Sciatic nerve (tissue), 2 donors: ENCODE data around the gene CORO6. TPM values are rescaled to one million over a fixed set of nuclear protein-coding genes. Genes with fewer than 3 reads are reported as not detected.

Experiments
- ATAC-seq: fragments of 200-7000 bp; cut with Tn5 transposase; one replicate; pipeline ENCODE4 v1.9.1; 2020; ENCODE audit warnings: mild to moderate bottlenecking, moderate library complexity
- DNase-seq: peaks from one replicate; pipeline ENCODE4 v3.0.0-alpha.2; 2020; ENCODE audit warnings: low spot score
- intact Hi-C: fragments of 100-400 bp; cut with DNase I; formaldehyde crosslinking; loops from one replicate; pipeline ENCODE4 v1.14.2; 2022
- total RNA-seq: library from RNA; stranded (reverse); fragmentation: NEBNext Ultra II Directional; extraction: Animal tissue kit (Norgen Biotek cat#: 25700); gene quantifications from one replicate; pipeline ENCODE4 v1.2.1, GENCODE V29; 2021
- donor health status: DM: no; HTN: no; CAD: no.
- donor health status: DM: no; HTN: no; CAD: no.

Gene CORO6
- total RNA-seq, 1 donor from 2014 or later: 21.5 TPM

DNA sequence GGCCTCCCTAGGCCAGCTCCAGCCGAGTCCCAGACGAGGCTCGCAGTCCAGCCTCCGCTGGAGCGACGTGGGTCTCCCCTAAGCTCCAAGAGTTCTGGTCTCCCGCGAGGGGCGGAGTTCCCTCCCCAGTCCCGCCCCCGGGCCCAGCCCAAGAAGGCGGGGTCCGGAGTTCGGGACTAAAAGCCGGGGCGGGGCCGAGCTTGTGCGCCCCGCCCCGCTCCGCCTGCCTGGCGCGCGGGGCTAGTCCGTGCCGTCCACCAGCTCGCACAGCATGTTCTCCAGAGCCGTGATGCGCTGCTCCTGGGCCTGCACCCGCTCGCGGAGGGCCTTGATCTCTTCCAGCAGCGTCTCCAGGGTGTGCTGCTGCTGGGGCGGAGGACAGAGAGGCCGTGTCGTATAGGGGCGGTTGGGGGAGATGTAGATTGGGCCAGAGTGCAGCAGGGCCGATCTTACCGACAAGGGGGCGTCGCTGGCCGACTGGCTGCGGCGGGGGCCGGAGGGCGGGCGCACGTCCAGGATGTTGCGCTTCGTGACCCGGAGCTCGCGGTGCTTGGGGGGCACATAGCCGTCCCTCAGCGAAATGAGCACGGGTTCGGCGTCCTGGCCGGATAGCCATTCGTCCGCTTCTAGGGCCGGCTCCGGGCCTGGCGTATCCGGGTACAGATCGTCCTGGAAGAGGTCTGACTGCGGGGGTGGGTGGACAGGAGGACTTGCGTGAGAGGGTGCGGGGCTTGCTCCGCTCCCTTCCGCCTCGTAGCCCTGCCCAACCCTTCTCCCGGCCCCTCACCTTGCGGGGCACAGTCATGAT is 7.0 kb downstream of the CORO6 start:
- peak; percentile 85 for ATAC-seq
- peak; percentile 92 for DNase-seq

DNA sequence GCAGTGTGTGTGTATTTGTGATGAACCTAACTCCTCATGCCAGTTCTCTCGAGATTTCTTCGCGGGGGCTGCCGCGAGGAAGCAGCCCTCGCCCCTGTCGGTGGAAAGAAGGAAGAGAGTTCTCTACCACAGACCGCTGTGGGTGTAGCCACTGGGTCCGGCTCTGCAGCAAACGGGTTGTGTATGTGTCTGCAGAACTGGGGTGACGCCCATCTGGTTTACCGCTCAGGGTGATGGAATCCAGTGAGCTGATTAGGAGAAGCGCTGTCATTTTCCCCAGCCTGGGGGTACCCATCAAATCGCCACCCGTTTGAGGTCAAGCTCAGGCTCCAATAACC is 7.7 kb downstream of the CORO6 start:
- ATAC-seq (peak; percentile 4), DNase-seq (peak; percentile 68)
- intact Hi-C loops: no loop called here

More for the DNA sequence above, 7.0 kb downstream of the CORO6 start:
- intact Hi-C loops: no loop called here

GRCh38 chr17:29614349-29615047 is 8.2 kb downstream of the CORO6 start:
- DNase-seq: peak; percentile 60
- ATAC-seq: no peak
- intact Hi-C loops: no loop called here

DNA sequence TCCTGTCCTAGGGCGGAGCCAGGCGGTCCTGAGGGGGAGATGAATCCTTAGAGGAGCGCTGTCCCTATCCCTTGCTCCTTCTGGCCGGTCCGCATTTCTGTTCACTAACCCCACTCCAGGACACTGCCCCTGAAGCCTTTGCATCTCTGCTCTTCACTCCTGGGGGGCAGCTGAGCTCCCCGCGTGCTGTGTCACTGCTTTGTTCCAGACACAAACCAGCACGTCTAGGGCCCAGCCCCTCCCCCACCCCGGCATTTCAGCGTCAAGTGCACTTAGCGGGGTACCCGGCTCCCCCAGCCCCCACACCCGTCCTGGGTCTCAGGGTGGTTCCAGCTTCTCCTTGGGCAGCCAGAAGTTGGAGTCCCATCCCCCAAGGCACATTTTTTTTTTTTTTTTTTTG is 8.9 kb downstream of the CORO6 start:
- intact Hi-C loops: no loop called here
- DNase-seq (peak; percentile 70), ATAC-seq (no peak)

- intact Hi-C loops: no loop called here
- DNase-seq (peak; percentile 98), ATAC-seq (peak; percentile 75)
These were observed 9.3 kb downstream of the CORO6 start for GRCh38 chr17:29613352-29613837.

GRCh38 chr17:29612404-29613280 is 10.1 kb downstream of the CORO6 start:
- intact Hi-C loops: no loop called here
- DNase-seq (no peak), ATAC-seq (no peak)

GRCh38 chr17:29612094-29612403 is 10.7 kb downstream of the CORO6 start:
- intact Hi-C loops: no loop called here
- DNase-seq (no peak), ATAC-seq (no peak)

DNA sequence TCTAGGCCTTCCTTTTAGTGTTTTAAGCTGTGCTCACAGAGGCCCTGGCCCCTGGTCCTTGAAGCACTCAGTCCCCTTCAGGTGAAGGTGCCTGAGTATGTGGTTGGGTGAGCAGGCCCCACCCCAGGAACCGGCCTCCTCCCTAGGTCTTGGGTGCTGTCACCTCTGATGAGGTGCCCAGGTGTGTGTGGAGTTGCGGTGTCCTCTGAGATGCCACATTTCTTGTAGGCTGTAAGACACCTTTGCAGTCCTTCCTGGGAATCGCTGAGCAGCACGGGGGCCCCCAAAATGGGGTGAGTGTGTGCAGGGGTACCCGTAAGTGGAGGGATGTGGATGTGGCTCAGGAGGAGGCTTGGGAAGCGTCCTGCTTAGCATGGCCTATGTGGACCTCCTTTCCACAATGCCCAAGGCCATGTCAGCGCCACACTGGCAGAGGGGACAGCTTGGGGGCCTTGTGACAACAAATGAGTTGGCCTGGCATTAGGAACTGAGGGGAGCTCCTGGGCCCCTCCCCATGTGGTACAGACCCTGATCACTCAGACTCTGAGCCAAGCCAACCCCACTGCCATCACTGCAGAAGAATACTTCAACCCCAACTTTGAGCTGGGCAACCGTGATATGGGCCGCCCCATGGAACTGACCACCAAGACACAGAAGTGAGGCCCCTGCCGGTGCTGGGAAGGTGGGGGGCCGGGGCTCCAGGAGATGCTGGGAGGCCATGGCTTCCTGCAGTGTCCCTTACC is 11.2 kb downstream of the CORO6 start:
- ATAC-seq (no peak), DNase-seq (no peak)
- intact Hi-C loops: no loop called here

DNA sequence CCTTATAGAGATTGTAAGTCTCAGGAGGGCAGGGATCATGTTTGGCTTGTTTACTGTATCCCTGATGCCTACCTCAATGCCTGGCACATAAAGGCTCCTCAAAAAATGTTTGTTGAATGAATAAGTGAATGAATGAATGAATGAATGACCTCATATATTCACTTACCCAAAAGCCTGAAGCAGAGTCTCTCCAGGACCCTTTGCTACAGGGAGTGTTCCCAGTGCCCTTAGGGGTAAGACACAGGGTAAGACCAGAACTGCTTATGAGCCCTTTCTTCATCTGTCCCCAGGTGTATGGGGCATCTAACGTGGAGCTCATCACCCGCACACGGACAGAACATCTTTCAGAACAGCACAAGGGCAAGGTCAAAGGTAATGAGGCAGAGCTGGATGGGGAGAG is 12.3 kb downstream of the CORO6 start:
- intact Hi-C loops: no loop called here
- DNase-seq (no peak), ATAC-seq (no peak)

DNA sequence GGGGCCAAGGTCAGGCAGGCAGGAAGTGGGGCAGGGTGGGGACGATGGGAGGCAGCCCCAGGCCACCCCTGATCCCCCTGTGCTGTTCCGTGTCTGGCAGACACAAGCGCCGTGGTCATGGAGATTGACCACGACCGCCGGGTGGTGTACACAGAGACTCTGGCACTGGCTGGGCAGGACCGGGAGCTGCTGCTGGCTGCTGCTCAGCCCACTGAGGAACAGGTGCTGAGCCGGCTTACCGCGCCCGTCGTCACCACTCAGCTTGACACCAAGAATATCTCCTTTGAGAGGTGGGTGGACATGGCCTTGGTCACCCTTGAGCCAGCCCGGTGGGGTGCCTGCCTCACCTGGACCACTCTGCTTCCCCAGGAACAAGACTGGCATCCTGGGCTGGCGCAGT is 13.7 kb downstream of the CORO6 start:
- DNase-seq: no peak
- no peak for ATAC-seq
- intact Hi-C loops: no loop called here

DNA sequence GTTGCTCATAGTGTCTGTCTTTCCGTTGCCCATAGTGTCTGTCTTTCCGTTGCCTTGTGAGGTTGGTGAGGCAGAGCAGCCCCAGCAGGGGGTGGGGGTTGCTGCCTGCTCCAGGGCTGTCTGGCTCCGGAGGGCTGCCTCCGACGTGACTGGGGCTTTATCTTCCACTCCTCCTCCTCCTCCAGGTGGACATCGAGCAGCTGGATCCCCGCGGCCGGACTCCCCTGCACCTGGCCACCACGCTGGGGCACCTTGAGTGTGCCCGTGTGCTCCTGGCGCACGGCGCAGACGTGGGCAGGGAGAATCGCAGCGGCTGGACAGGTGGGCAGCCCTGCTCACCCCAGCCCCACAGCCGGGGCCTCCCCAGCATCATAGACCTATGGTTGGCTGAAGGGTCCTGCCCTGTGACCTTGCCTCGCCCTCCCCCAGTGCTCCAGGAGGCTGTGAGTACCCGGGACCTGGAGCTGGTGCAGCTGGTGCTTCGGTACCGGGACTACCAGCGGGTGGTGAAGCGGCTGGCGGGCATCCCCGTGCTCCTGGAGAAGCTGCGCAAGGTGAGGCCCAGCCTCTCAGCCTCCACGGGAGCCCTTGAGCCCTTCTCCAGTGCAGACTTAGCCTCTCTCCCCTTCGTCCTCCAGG is 15.0 kb downstream of the CORO6 start:
- DNase-seq (no peak), ATAC-seq (no peak)
- intact Hi-C loops: no loop called here

GRCh38 chr17:29603109-29603674 is 19.5 kb downstream of the CORO6 start:
- DNase-seq: no peak
- intact Hi-C loops: no loop called here
- ATAC-seq: no peak

DNA sequence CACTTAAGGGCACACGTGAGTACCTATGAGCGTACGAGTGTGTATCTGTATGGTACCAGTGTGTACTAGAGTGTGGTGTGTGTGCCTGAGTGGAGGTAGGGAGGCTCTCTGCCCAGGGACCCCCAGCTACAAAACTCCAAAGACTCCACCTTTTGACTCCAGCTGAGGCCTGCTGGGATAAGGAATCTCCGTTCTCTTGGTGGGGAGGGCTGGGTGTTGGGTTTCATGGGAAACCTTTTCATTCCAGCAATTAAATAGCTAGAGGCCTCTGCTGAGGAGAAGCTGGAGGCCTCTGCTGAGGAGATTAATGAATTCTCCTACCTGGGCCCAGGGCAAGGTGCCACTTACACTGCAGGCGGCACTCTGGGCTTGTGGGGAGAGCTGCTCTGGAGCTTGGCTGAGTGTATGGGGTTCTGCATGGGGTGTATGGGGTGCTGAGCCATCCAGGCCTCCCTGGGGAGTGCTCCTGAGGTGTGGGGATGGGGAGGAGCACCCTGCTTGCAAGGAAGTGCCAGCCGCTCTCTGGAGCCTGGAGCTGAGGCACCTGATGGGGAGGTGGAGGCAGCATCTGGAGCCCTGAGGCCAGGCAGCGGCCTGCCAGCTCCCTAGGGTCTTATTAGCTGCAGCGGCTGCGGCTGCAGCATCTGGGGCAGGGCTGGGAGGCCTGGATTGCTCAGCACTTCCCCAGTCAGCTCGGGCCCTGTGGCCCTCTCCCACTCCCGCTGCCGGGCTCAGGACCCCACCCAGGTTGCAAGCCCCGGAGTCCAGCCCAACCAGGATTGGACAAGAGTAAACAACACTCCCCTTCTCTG is 25.1 kb downstream of the CORO6 start:
- ATAC-seq: peak; percentile 3
- intact Hi-C loops: no loop called here
- no peak for DNase-seq

DNA sequence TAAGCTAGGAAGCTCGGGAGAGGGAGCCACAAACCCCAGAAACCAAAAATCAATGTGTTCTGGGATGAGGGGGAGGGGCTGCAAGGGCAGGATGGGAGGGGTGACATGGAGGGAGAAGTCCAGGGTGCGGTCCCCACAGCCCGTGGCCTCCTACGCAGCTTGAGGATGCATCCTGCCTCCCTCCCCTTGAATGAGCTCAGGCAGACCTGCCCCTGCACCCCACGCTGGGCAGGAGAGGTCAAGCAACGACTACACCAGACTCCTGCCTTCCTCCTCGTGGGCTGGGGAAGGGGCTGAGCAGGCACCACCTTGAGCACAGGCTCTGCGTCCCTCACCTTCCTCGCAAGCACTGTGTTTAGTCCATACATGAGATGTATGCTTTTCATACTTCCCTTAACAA is 25.9 kb downstream of the CORO6 start:
- intact Hi-C loops: no loop called here
- DNase-seq: no peak
- ATAC-seq: peak; percentile 29

GRCh38 chr17:29595943-29596774 is 26.6 kb downstream of the CORO6 start:
- ATAC-seq (no peak), DNase-seq (no peak)
- intact Hi-C loops: no loop called here

- intact Hi-C loops: no loop called here
- DNase-seq: no peak
- ATAC-seq: no peak
These were observed 27.4 kb downstream of the CORO6 start for GRCh38 chr17:29595107-29595942.
